HEK293 (cell line): ENCODE results near the gene TMTC1.

ENCODE experiments used
- CTCF ChIA-PET: fragments of 350-600 bp; formaldehyde crosslinking; extraction: SDS; loops from one replicate; lab custom pipeline; 2021; ENCODE audit warnings: antibody characterized with exemption; lab: Yijun Ruan, JAX
- POLR2A ChIA-PET: fragments of 300-600 bp; formaldehyde crosslinking; extraction: SDS; loops from one replicate; lab custom pipeline; 2020; ENCODE audit warnings: antibody characterized with exemption, inconsistent platforms; lab: Yijun Ruan, JAX
- H3K27ac ChIP-seq: fragments of 200-500 bp; sonication (Bioruptor generic); 2 replicates; pipeline ENCODE4 v1.5.1; 2014; ENCODE audit warnings: low read depth, low read length, control low read depth, inconsistent platforms; ENCODE audit errors: extremely low read depth
- H3K36me3 ChIP-seq, 2 experiments: fragments of 200-500 bp in 1 of 2; sonication (Bioruptor generic) in 1 of 2; 1 replicate in 1 of 2; 2 replicates in 1 of 2; pipeline ENCODE4 v1.5.1; 2014 to 2017; ENCODE audit warnings: inconsistent platforms in 2 of 2, low read length in 2 of 2; ENCODE audit not compliant: control insufficient read depth in 2 of 2, insufficient read depth in 1 of 2
- H3K4me1 ChIP-seq: fragments of 200-500 bp; sonication (Bioruptor generic); 2 replicates; pipeline ENCODE4 v1.5.1; 2014; ENCODE audit warnings: mild to moderate bottlenecking, low read length, inconsistent platforms; ENCODE audit not compliant: control insufficient read depth, insufficient read depth
- H3K4me3 ChIP-seq: 2 replicates; pipeline ENCODE4 v1.5.1; 2011; ENCODE audit warnings: low read depth, mild to moderate bottlenecking, control low read depth, low read length, moderate library complexity
- H3K9me3 ChIP-seq: fragments of 200-500 bp; sonication (Bioruptor generic); 2 replicates; pipeline ENCODE4 v1.5.1; 2014; ENCODE audit warnings: low read depth, low read length, inconsistent platforms; ENCODE audit not compliant: control insufficient read depth, insufficient read depth
- HOXC10 ChIP-seq: sonication (generic); formaldehyde crosslinking; IDR thresholded peaks from 2 replicates; pipeline ENCODE4 v1.8.1; 2023; ENCODE audit warnings: mild to moderate bottlenecking, missing genetic modification reagents
- KLF1 ChIP-seq: fragments of 450-650 bp; formaldehyde crosslinking; IDR thresholded peaks from 2 replicates; pipeline ENCODE4 v1.5.1; 2016; ENCODE audit warnings: missing biosample characterization, missing genetic modification characterization
- KLF10 ChIP-seq: fragments of 450-650 bp; IDR thresholded peaks from 2 replicates; pipeline ENCODE4 v1.5.1; 2018; ENCODE audit warnings: missing biosample characterization, mild to moderate bottlenecking, missing genetic modification characterization
- MZF1 ChIP-seq: fragments of 450-650 bp; formaldehyde crosslinking; IDR thresholded peaks from 2 replicates; pipeline ENCODE4 v1.5.1; 2017; ENCODE audit warnings: missing biosample characterization, missing genetic modification characterization, borderline replicate concordance
- PRDM10 ChIP-seq: fragments of 450-650 bp; formaldehyde crosslinking; IDR thresholded peaks from 2 replicates; pipeline ENCODE4 v1.5.1; 2016; ENCODE audit warnings: missing biosample characterization, missing genetic modification characterization
- PRDM6 ChIP-seq: fragments of 450-650 bp; formaldehyde crosslinking; IDR thresholded peaks from 2 replicates; pipeline ENCODE4 v1.5.1; 2017; ENCODE audit warnings: missing biosample characterization, missing genetic modification characterization
- REPIN1 ChIP-seq: fragments of 450-650 bp; formaldehyde crosslinking; IDR thresholded peaks from 2 replicates; pipeline ENCODE4 v1.5.1; 2017; ENCODE audit warnings: missing biosample characterization, missing genetic modification characterization, low read depth
- SP7 ChIP-seq: fragments of 450-650 bp; formaldehyde crosslinking; IDR thresholded peaks from 2 replicates; pipeline ENCODE4 v1.5.1; 2016; ENCODE audit warnings: missing biosample characterization, missing genetic modification characterization
- TRIM28 ChIP-seq: IDR thresholded peaks from 2 replicates; pipeline ENCODE4 v1.6.1; 2011; ENCODE audit warnings: low read length, control low read depth, borderline replicate concordance
- ZBTB17 ChIP-seq: fragments of 450-650 bp; formaldehyde crosslinking; IDR thresholded peaks from 2 replicates; pipeline ENCODE4 v1.5.1; 2016; ENCODE audit warnings: missing biosample characterization, missing genetic modification characterization
- ZBTB20 ChIP-seq: fragments of 450-650 bp; formaldehyde crosslinking; IDR thresholded peaks from 2 replicates; pipeline ENCODE4 v1.5.1; 2016; ENCODE audit warnings: missing biosample characterization, missing genetic modification characterization
- ZNF121 ChIP-seq: fragments of 450-650 bp; formaldehyde crosslinking; IDR thresholded peaks from 2 replicates; pipeline ENCODE4 v1.5.1; 2016; ENCODE audit warnings: missing biosample characterization, missing genetic modification characterization
- ZNF366 ChIP-seq: fragments of 450-650 bp; formaldehyde crosslinking; conservative IDR thresholded peaks from 2 replicates; pipeline ENCODE4 v1.5.1; 2016; ENCODE audit warnings: missing biosample characterization, missing genetic modification characterization
- ZNF398 ChIP-seq: fragments of 450-650 bp; formaldehyde crosslinking; IDR thresholded peaks from 2 replicates; pipeline ENCODE4 v1.5.1; 2017; ENCODE audit warnings: missing biosample characterization, missing genetic modification characterization
- ZNF548 ChIP-seq: fragments of 450-650 bp; formaldehyde crosslinking; IDR thresholded peaks from 2 replicates; pipeline ENCODE4 v1.5.1; 2016; ENCODE audit warnings: missing biosample characterization, missing genetic modification characterization
- ZNF561 ChIP-seq: fragments of 450-650 bp; IDR thresholded peaks from 2 replicates; pipeline ENCODE4 v1.5.1; 2018; ENCODE audit warnings: missing biosample characterization, missing genetic modification characterization, borderline replicate concordance
- ZNF580 ChIP-seq: fragments of 450-650 bp; formaldehyde crosslinking; IDR thresholded peaks from 2 replicates; pipeline ENCODE4 v1.5.1; 2016; ENCODE audit warnings: missing biosample characterization, missing genetic modification characterization
- ZNF610 ChIP-seq: fragments of 450-650 bp; formaldehyde crosslinking; IDR thresholded peaks from 2 replicates; pipeline ENCODE4 v1.5.1; 2016; ENCODE audit warnings: missing biosample characterization, missing genetic modification characterization, borderline replicate concordance
- ZNF626 ChIP-seq: fragments of 450-650 bp; sonication (Bioruptor Pico); formaldehyde crosslinking; IDR thresholded peaks from 2 replicates; pipeline ENCODE4 v1.5.1; 2018; ENCODE audit warnings: missing biosample characterization, missing genetic modification characterization, inconsistent platforms
- ZNF645 ChIP-seq: fragments of 450-650 bp; formaldehyde crosslinking; IDR thresholded peaks from 2 replicates; pipeline ENCODE4; 2016; ENCODE audit warnings: missing biosample characterization, missing genetic modification characterization
- ZNF837 ChIP-seq: fragments of 450-650 bp; formaldehyde crosslinking; IDR thresholded peaks from 2 replicates; pipeline ENCODE4 v1.5.1; 2016; ENCODE audit warnings: missing biosample characterization, missing genetic modification characterization
- ZNF843 ChIP-seq: fragments of 450-650 bp; formaldehyde crosslinking; IDR thresholded peaks from 2 replicates; pipeline ENCODE4 v1.5.1; 2016; ENCODE audit warnings: missing biosample characterization, missing genetic modification characterization
- TF ChIP-seq, protein P1 (sequence below): fragments of 450-650 bp; formaldehyde crosslinking; IDR thresholded peaks from 2 replicates; pipeline ENCODE4 v1.5.1; 2016; ENCODE audit warnings: missing biosample characterization, missing genetic modification characterization
- TF ChIP-seq, protein P2 (sequence below): fragments of 450-650 bp; formaldehyde crosslinking; IDR thresholded peaks from 2 replicates; pipeline ENCODE4 v1.5.1; 2016; ENCODE audit warnings: missing biosample characterization, missing genetic modification characterization

TMTC1 gene

DNA sequence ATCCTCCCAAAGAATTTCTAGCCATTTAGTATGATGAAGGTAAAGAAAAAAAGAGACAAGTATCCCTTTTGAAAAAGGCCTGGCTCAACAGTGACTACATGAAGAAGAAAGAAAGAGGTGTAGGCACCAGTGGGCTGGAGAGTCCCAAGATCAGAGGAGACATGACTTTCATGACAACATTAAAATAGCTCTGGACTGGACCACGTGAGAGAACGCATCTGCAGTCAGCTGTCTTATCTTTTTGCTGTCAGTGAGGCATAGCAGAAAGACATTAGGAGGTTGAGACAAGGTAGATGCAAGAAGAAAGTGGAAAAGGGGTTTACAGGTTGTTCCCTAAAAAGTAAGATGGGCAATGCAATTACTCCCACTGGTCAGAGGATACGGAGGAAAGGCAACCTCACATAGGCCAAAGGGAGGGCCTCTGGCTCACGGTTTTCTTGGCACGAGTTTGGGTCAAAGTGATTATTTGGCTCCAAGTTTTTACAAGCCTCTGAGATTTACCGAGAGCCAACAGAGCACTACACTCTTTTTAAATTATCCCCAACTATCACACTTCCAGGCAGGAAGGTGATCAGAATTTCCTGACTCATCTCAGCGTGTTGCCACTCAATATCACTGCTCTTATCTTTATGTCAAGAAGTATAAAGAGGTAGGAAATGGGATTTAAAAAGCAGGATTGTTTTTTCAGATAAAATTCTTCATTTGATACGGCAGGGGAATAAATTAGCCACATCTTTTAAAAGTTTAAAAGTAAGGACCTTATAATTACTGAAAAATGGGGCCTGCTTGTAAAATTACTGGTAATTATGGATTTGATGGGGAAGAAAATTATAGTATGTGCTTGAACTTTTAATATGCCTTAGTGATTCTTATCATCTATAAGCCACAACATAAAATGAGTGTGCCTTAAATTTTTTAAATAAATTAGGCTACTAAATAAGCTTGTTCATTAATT, 29.2 kb downstream of the TMTC1 start:
- H3K4me3 ChIP-seq = no peak overlapping the region
- ChIA-PET CTCF (interaction anchor here (1.5 kb wide), 1 partner anchor 203 kb away, joined by 3 read pairs; no protein-coding TSS in a partner anchor), POLR2A (interaction anchor here (1.1 kb wide), 1 partner anchor 29 kb away, joined by 3 read pairs; the partner anchor contains the start of gene TMTC1)
- peaks cover 29% of the 10 kb centered on the region for H3K4me1 ChIP-seq
- peak overlapping the region; percentile 55; the same call in 1 of the 2 replicates for H3K27ac ChIP-seq
- H3K9me3 ChIP-seq = no peaks in the 10 kb centered on the region; the same call in 1 of the 2 replicates
- H3K36me3 ChIP-seq = peaks cover 0 to 20% of the 10 kb centered on the region in 2 experiments; a peak in 2 of 3 replicates
- TF ChIP-seq ZNF645 (tag by site-specific recombination) (no peak), REPIN1 (tag by site-specific recombination) (no peak), SP7 (tag by site-specific recombination) (peak; percentile 100), PRDM10 (tag by site-specific recombination) (peak; percentile 56), KLF10 (peak; percentile 24; the same call in 1 of the 2 replicates), ZNF366 (tag by site-specific recombination) (0 out of 2 replicates have a peak, but pooled peaks have one; percentile 31), ZNF121 (tag by site-specific recombination) (no peak), ZBTB20 (no peak), KLF1 (tag by site-specific recombination) (no peak), ZNF610 (peak; percentile 70), TRIM28 (0 out of 2 replicates have a peak, but pooled peaks have one; percentile 57), ZNF398 (tag by site-specific recombination) (0 out of 2 replicates have a peak, but pooled peaks have one; percentile 17), ZBTB17 (tag by site-specific recombination) (0 out of 2 replicates have a peak, but pooled peaks have one; percentile 27), ZNF626 (tag by site-specific recombination) (no peak), ZNF837 (tag by site-specific recombination) (no peak), ZNF843 (tag by site-specific recombination) (peak; percentile 97), PRDM6 (peak; percentile 98), ZNF580 (tag by site-specific recombination) (peak; percentile 92), HOXC10 (CRISPR knock-in tag) (no peak), ZNF561 (tag by site-specific recombination) (0 out of 2 replicates have a peak, but pooled peaks have one; percentile 38), ZNF548 (no peak), MZF1 (peak; percentile 87; the same call in 1 of the 2 replicates)
- TF ChIP-seq, protein P1, sequence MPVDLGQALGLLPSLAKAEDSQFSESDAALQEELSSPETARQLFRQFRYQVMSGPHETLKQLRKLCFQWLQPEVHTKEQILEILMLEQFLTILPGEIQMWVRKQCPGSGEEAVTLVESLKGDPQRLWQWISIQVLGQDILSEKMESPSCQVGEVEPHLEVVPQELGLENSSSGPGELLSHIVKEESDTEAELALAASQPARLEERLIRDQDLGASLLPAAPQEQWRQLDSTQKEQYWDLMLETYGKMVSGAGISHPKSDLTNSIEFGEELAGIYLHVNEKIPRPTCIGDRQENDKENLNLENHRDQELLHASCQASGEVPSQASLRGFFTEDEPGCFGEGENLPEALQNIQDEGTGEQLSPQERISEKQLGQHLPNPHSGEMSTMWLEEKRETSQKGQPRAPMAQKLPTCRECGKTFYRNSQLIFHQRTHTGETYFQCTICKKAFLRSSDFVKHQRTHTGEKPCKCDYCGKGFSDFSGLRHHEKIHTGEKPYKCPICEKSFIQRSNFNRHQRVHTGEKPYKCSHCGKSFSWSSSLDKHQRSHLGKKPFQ (tag by site-specific recombination) = peak; percentile 44; the same call in 1 of the 2 replicates
- TF ChIP-seq, protein P2, sequence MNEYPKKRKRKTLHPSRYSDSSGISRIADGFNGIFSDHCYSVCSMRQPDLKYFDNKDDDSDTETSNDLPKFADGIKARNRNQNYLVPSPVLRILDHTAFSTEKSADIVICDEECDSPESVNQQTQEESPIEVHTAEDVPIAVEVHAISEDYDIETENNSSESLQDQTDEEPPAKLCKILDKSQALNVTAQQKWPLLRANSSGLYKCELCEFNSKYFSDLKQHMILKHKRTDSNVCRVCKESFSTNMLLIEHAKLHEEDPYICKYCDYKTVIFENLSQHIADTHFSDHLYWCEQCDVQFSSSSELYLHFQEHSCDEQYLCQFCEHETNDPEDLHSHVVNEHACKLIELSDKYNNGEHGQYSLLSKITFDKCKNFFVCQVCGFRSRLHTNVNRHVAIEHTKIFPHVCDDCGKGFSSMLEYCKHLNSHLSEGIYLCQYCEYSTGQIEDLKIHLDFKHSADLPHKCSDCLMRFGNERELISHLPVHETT = no peak
